ENCODE data around the gene ONECUT3. TPM values are rescaled to one million over a fixed set of nuclear protein-coding genes. Genes with fewer than 3 reads are reported as not detected.

The ONECUT3 gene
- polyA plus RNA-seq, 1 of the 3 experiments (the other 2 are of a cell fraction) = not detected

- WGBS (ENCODE audit: low lambda C conversion rate) = no CpG with 5 or more reads among the region's 2 CpGs
These were observed 55.1 kb downstream of the ONECUT3 start for GRCh38 chr19:1808395-1808731.

DNA sequence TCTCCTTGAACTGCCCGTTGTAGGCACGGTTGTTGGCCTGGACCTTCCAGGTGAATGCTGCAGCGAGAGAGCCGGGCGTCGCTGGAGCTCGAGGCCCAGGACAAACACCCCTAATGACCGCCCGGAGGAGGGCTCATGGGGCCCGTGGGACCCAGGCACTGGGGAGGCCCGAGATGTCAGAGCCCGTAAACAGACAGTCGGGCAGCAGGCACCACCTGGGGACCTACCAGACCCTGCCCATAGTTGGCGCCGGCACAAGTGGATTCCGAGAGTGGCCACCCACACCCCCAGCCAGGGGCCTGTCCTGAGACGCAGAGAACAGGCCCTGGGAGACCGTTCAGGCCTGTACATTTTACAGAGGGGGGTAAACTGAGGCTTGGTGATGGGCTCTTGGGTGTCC, 56.4 kb downstream of the ONECUT3 start:
- WGBS (ENCODE audit: low lambda C conversion rate) = 97% methylated on average over 6 of the region's 18 CpGs
- Histone ChIP-seq H3K9ac (no peak overlapping the region), H3K4me3 (ENCODE audit: low read depth in 2 of 2, low read length in 1 of 2) (no peak overlapping the region), H4K20me1 (ENCODE audit: insufficient read depth) (no peaks in the 10 kb centered on the region), H3K4me2 (no peak overlapping the region), H3K4me1 (ENCODE audit: control insufficient read depth in 1 of 2, insufficient read depth in 2 of 2, low read depth in 1 of 2, low read length in 1 of 2) (peaks cover 0 to 14% of the 10 kb centered on the region in 2 experiments; a peak in 1 of 4 replicates), H3K36me3 (replicated peaks in 1 of 2; ENCODE audit: control insufficient read depth in 1 of 2, insufficient read depth in 2 of 2, low read length in 1 of 2) (no peaks in the 10 kb centered on the region), H3K9me3 (no peaks in the 10 kb centered on the region), H2AFZ (ENCODE audit: low read depth) (no peak overlapping the region), H3K27me3 (ENCODE audit: insufficient read depth) (no peaks in the 10 kb centered on the region), H3K79me2 (ENCODE audit: insufficient read depth) (no peaks in the 10 kb centered on the region), H3F3A (replicated peaks; ENCODE audit: insufficient read depth) (peaks cover 4% of the 10 kb centered on the region), H3K9me2 (no peaks in the 10 kb centered on the region), H3K27ac (ENCODE audit: low read depth in 2 of 2, low read length in 1 of 2) (no peak overlapping the region)
- TF ChIP-seq GATA2 (CRISPR knock-in tag; IDR thresholded peaks at IDR 0.05) (no peak), SIN3A (IDR thresholded peaks at IDR 0.05; ENCODE audit: borderline replicate concordance, low read depth, low read length) (no peak), POLR2AphosphoS5 (IDR thresholded peaks at IDR 0.05; ENCODE audit: low read depth, low read length) (no peak), TEAD4 (IDR thresholded peaks at IDR 0.05; ENCODE audit: borderline replicate concordance, insufficient read depth) (no peak), MXI1 (IDR thresholded peaks at IDR 0.05; ENCODE audit: low read depth, low read length) (no peak)
- TF ChIP-seq, protein P1, sequence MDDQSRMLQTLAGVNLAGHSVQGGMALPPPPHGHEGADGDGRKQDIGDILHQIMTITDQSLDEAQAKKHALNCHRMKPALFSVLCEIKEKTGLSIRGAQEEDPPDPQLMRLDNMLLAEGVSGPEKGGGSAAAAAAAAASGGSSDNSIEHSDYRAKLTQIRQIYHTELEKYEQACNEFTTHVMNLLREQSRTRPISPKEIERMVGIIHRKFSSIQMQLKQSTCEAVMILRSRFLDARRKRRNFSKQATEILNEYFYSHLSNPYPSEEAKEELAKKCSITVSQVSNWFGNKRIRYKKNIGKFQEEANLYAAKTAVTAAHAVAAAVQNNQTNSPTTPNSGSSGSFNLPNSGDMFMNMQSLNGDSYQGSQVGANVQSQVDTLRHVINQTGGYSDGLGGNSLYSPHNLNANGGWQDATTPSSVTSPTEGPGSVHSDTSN (IDR thresholded peaks at IDR 0.05) = no peak
- POLR2A ChIA-PET = interaction anchor here (1.4 kb wide), 1 partner anchor 10 kb away, joined by 4 read pairs; no protein-coding TSS in a partner anchor
- DNase-seq = no peak
- CTCF ChIA-PET = interaction anchor here (0.7 to 3.6 kb wide), 6 partner anchors 13 to 264 kb away, joined by 3 to 20 read pairs (median 6); no protein-coding TSS in a partner anchor

More at GRCh38 chr19:1808395-1808731, 55.1 kb downstream of the ONECUT3 start:
- ChIA-PET POLR2A (no interaction called here), CTCF (interaction anchor here (3.4 kb wide), 1 partner anchor 18 kb away, joined by 14 read pairs; no protein-coding TSS in a partner anchor)
- H3F3A ChIP-seq (replicated peaks; ENCODE audit: insufficient read depth) = peaks cover 4% of the 10 kb centered on the region
- H2AFZ ChIP-seq (ENCODE audit: low read depth) = no peak overlapping the region
- H3K27ac ChIP-seq (ENCODE audit: low read depth in 2 of 2, low read length in 1 of 2) = no peak overlapping the region
- no peak for TF ChIP-seq FOXM1 (IDR thresholded peaks at IDR 0.05; ENCODE audit: low read depth)
- no peak for TF ChIP-seq FOXJ3 (CRISPR knock-in tag; IDR thresholded peaks at IDR 0.05)
- no peak for TF ChIP-seq SMC3 (IDR thresholded peaks at IDR 0.05; ENCODE audit: low read depth, low read length)
- no peak for TF ChIP-seq SIN3A (IDR thresholded peaks at IDR 0.05; ENCODE audit: borderline replicate concordance, low read depth, low read length)
- no peak for TF ChIP-seq EZH2phosphoT487 (IDR thresholded peaks at IDR 0.05; ENCODE audit: borderline replicate concordance, low read depth)
- H3K79me2 ChIP-seq (ENCODE audit: insufficient read depth) = no peaks in the 10 kb centered on the region
- no peak overlapping the region for H3K4me3 ChIP-seq (ENCODE audit: low read depth in 2 of 2, low read length in 1 of 2)
- no peaks in the 10 kb centered on the region for H3K9me2 ChIP-seq
- no peaks in the 10 kb centered on the region for H3K27me3 ChIP-seq (ENCODE audit: insufficient read depth)
- H3K9ac ChIP-seq = no peak overlapping the region
- no peaks in the 10 kb centered on the region for H4K20me1 ChIP-seq (ENCODE audit: insufficient read depth)
- no peaks in the 10 kb centered on the region for H3K36me3 ChIP-seq (replicated peaks in 1 of 2; ENCODE audit: control insufficient read depth in 1 of 2, insufficient read depth in 2 of 2, low read length in 1 of 2)
- H3K4me1 ChIP-seq (ENCODE audit: control insufficient read depth in 1 of 2, insufficient read depth in 2 of 2, low read depth in 1 of 2, low read length in 1 of 2) = peaks cover 0 to 12% of the 10 kb centered on the region in 2 experiments; a peak in 1 of 4 replicates
- no peak for DNase-seq
- H3K4me2 ChIP-seq = no peak overlapping the region
- H3K9me3 ChIP-seq = no peaks in the 10 kb centered on the region
